Adrenal gland (tissue), 5 donors: ENCODE measurements around the gene RPLP2.

Source experiments
- POLR2A ChIP-seq, 2 donors: fragments of 450-650 bp; IDR thresholded peaks; one replicate each; pipeline ENCODE4 v1.6.1; 2017; ENCODE audit warnings: antibody characterized with exemption in 2 of 2, mild to moderate bottlenecking in 2 of 2, moderate library complexity in 1 of 2
- TF ChIP-seq, protein P1 (sequence below), 6 experiments: fragments of 450-650 bp in 4 of 6; fragments of 200-600 bp in 2 of 6; sonication (generic) in 1 of 6; IDR thresholded peaks; 1 replicate in 5 of 6; 2 replicates in 1 of 6; pipeline versions ENCODE4 v1.5.1 to v1.8.0; 2016 to 2021; ENCODE audit warnings: antibody characterized with exemption in 6 of 6, mild to moderate bottlenecking in 2 of 6, moderate library complexity in 1 of 6
- donor health status: DM: no; HTN: no; CAD: no.

DNA sequence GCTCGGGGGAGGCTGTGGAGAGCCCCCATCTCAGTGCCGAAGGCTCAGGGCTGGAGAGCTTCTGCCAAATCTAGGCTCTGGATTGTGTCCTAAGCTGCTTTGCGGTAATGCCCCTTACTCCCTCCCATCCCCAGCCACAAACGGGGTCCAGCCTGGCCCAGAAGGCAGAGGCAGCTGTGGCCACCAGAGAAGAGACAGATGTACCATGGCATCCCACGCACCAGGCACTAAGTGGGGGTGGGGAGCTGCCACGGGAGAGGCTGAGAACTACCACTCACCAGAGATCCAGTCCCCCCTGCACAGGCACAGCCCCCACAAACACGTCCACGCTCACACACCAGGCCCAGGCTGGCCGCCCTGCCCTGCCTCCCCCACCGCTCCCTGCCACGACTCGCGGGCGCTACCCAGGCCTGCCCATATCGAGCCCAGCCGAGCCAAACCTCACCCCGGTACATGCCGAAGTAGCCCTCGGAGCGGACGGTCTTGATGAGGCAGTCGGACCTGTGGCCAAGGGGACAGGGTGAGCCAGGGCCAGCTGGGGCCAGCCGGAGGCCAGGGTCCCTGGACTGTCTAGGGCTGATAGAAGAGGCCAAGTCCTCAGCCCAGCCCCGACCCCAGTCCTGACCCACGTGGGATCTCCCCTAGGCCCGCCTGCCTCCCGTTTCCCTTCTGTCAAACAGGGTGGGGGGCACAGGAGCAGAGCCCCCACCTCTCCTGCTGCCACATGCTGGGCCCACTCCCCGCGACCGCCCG is 15.6 kb upstream of the RPLP2 start:
- TF ChIP-seq, protein P1, sequence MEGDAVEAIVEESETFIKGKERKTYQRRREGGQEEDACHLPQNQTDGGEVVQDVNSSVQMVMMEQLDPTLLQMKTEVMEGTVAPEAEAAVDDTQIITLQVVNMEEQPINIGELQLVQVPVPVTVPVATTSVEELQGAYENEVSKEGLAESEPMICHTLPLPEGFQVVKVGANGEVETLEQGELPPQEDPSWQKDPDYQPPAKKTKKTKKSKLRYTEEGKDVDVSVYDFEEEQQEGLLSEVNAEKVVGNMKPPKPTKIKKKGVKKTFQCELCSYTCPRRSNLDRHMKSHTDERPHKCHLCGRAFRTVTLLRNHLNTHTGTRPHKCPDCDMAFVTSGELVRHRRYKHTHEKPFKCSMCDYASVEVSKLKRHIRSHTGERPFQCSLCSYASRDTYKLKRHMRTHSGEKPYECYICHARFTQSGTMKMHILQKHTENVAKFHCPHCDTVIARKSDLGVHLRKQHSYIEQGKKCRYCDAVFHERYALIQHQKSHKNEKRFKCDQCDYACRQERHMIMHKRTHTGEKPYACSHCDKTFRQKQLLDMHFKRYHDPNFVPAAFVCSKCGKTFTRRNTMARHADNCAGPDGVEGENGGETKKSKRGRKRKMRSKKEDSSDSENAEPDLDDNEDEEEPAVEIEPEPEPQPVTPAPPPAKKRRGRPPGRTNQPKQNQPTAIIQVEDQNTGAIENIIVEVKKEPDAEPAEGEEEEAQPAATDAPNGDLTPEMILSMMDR (IDR thresholded peaks at IDR 0.05): no peak
- TF ChIP-seq POLR2A (IDR thresholded peaks at IDR 0.05): no peak
